NOMO-1 treated with DMSO at 0.1 percent for 48 hours (cell line): Measurements from ENCODE around the gene LTO1.
A peak's percentile ranks its signal among the peaks of the same experiment; 100 is the strongest.

Experiments
- DNase-seq: peaks from one replicate; lab custom pipeline; 2025; ENCODE audit not compliant: unreplicated experiment; lab: John Stamatoyannopoulos, UW

Gene LTO1

GRCh38 chr11:69682221-69682620, 7.1 kb upstream of the LTO1 start:
- peak; percentile 20 for DNase-seq

GRCh38 chr11:69680688-69681087, 5.5 kb upstream of the LTO1 start:
- no peak for DNase-seq

- no peak for DNase-seq
Measured at GRCh38 chr11:69677749-69678148, 2.6 kb upstream of the LTO1 start.

- DNase-seq, result no peak
Measured at GRCh38 chr11:69674267-69674885, 777 bp downstream of the LTO1 start.

GRCh38 chr11:69671734-69672465, 3.3 kb downstream of the LTO1 start:
- DNase-seq, result no peak

GRCh38 chr11:69670158-69670845, 4.9 kb downstream of the LTO1 start:
- DNase-seq, result peak; percentile 32

GRCh38 chr11:69669486-69669885, 5.7 kb downstream of the LTO1 start:
- no peak for DNase-seq

GRCh38 chr11:69667619-69668604, 7.2 kb downstream of the LTO1 start:
- DNase-seq, result no peak

- no peak for DNase-seq
Measured at GRCh38 chr11:69666752-69667536, 8.2 kb downstream of the LTO1 start.

GRCh38 chr11:69666261-69666660, 8.9 kb downstream of the LTO1 start:
- DNase-seq, result no peak

GRCh38 chr11:69665669-69666068, 9.5 kb downstream of the LTO1 start:
- no peak for DNase-seq

GRCh38 chr11:69664901-69665300, 10.3 kb downstream of the LTO1 start:
- DNase-seq, result no peak

- no peak for DNase-seq
Measured at GRCh38 chr11:69664103-69664775, 10.9 kb downstream of the LTO1 start.

- no peak for DNase-seq
Measured at GRCh38 chr11:69663326-69663725, 11.8 kb downstream of the LTO1 start.

GRCh38 chr11:69662806-69663205, 12.3 kb downstream of the LTO1 start:
- no peak for DNase-seq

GRCh38 chr11:69662021-69662698, 13.0 kb downstream of the LTO1 start:
- no peak for DNase-seq

GRCh38 chr11:69661413-69661715, 13.8 kb downstream of the LTO1 start:
- DNase-seq, result no peak

GRCh38 chr11:69660001-69660500, 15.1 kb downstream of the LTO1 start:
- DNase-seq, result no peak

GRCh38 chr11:69659591-69659990, 15.6 kb downstream of the LTO1 start:
- DNase-seq, result no peak
